Esophagus muscularis mucosa (tissue), 4 donors: ENCODE data around the gene TTLL3. TPM values are rescaled to one million over a fixed set of nuclear protein-coding genes. Genes with fewer than 3 reads are reported as not detected.
"Not testable (repeated sequence)": the region's sequence is repeated elsewhere in the genome, so short reads cannot be mapped to it uniquely, and the experiment has no call there.

ENCODE experiments used
- DNase-seq: peaks from one replicate; pipeline ENCODE4 v3.0.0-alpha.2; 2017; ENCODE audit errors: extremely low spot score
- H3K27ac ChIP-seq, 4 donors: fragments of 200-600 bp; sonication (generic); replicated peaks in 1 of 4; 1 replicate in 3 of 4; 2 replicates in 1 of 4; pipeline ENCODE4 v1.5.1; 2016 to 2019; ENCODE audit warnings: mild to moderate bottlenecking in 1 of 4
- H3K27me3 ChIP-seq, 4 donors: fragments of 200-600 bp; sonication (generic); one replicate each; pipeline versions ENCODE4 v1.5.1 to v1.6.0; 2016 to 2019
- H3K36me3 ChIP-seq, 4 donors: fragments of 200-600 bp; sonication (generic); one replicate each; pipeline ENCODE4 v1.5.1; 2016 to 2019
- H3K4me1 ChIP-seq, 4 donors: fragments of 200-600 bp; sonication (generic); one replicate each; pipeline ENCODE4 v1.5.1; 2016 to 2019
- H3K4me3 ChIP-seq, 4 donors: fragments of 200-600 bp; sonication (generic); 1 replicate in 2 of 4; 2 replicates in 2 of 4; pipeline ENCODE4 v1.5.1; 2016 to 2019; ENCODE audit warnings: mild to moderate bottlenecking in 4 of 4, moderate library complexity in 1 of 4
- H3K9me3 ChIP-seq, 4 donors: fragments of 200-600 bp; sonication (generic); 1 replicate in 3 of 4; 2 replicates in 1 of 4; pipeline ENCODE4 v1.5.1; 2016 to 2019
- CTCF ChIP-seq, 3 experiments: fragments of 200-600 bp in 2 of 3; fragments of 450-650 bp in 1 of 3; sonication (generic) in 2 of 3; IDR thresholded peaks; one replicate each; pipeline ENCODE4 v1.5.1; 2017 to 2019; ENCODE audit warnings: antibody characterized with exemption in 3 of 3, mild to moderate bottlenecking in 2 of 3, moderate library complexity in 1 of 3
- EP300 ChIP-seq: sonication (generic); formaldehyde crosslinking; IDR thresholded peaks from one replicate; pipeline ENCODE4 v1.6.1; 2017; ENCODE audit warnings: antibody characterized with exemption
- POLR2A ChIP-seq: fragments of 450-650 bp; IDR thresholded peaks from one replicate; pipeline ENCODE4 v1.6.1; 2017; ENCODE audit warnings: antibody characterized with exemption, moderate library complexity, mild to moderate bottlenecking, low read depth
- POLR2AphosphoS5 ChIP-seq, 2 donors: sonication (generic); formaldehyde crosslinking; IDR thresholded peaks; one replicate each; pipeline ENCODE4 v1.6.1; 2017; ENCODE audit warnings: antibody characterized with exemption in 2 of 2
- WGBS: methylation state at CpG from one replicate; pipeline ENCODE4 v1.1.5; 2018; 5-methylcytosine and 5-hydroxymethylcytosine counted together
- intact Hi-C: fragments of 100-400 bp; cut with DNase I; formaldehyde crosslinking; loops from one replicate; pipeline ENCODE4 v1.15.1; 2023
- total RNA-seq, 4 donors: library from RNA; depleted of rRNA; stranded (reverse); fragments of >200 nt; gene quantifications; one replicate each; pipeline versions ENCODE4 v1.1.0 to v1.2.1, GENCODE V29; 2016

The TTLL3 gene
- total RNA-seq, 4 donors from 2014 or later = 15.5 to 56.5 (median 25.6) TPM

- Histone ChIP-seq H3K27ac (peak overlapping the region; percentile 80 to 87 (median 86)), H3K27me3 (no peaks in the 10 kb centered on the region), H3K4me1 (peaks cover 19 to 52% (median 50%) of the 10 kb centered on the region in 4 donors), H3K9me3 (no peaks in the 10 kb centered on the region), H3K36me3 (no peaks in the 10 kb centered on the region), H3K4me3 (no peak overlapping the region)
- 96% methylated on average over 12 of the region's 12 CpGs for WGBS
- TF ChIP-seq POLR2A (no peak), POLR2AphosphoS5 (IDR thresholded peaks at IDR 0.05) (no peak)
- intact Hi-C loops = no loop called here
- DNase-seq = no peak
Measured at GRCh38 chr3:9867106-9867505, 57.0 kb downstream of the TTLL3 start.

GRCh38 chr3:9869955-9870354, 59.9 kb downstream of the TTLL3 start:
- intact Hi-C loops = no loop called here
- H3K36me3 ChIP-seq = no peaks in the 10 kb centered on the region
- no peak overlapping the region for H3K4me3 ChIP-seq
- H3K4me1 ChIP-seq = peaks cover 4 to 24% (median 22%) of the 10 kb centered on the region in 4 donors
- no peak for DNase-seq
- TF ChIP-seq POLR2A = no peak
- TF ChIP-seq CTCF (IDR thresholded peaks at IDR 0.05) = no peak
- TF ChIP-seq EP300 = no peak
- TF ChIP-seq POLR2AphosphoS5 (IDR thresholded peaks at IDR 0.05) = no peak
- no peaks in the 10 kb centered on the region for H3K9me3 ChIP-seq
- 73% methylated on average over 5 of the region's 5 CpGs for WGBS
- no peak overlapping the region for H3K27ac ChIP-seq
- no peaks in the 10 kb centered on the region for H3K27me3 ChIP-seq

GRCh38 chr3:9870978-9871377, 60.9 kb downstream of the TTLL3 start:
- Histone ChIP-seq H3K36me3 (no peaks in the 10 kb centered on the region), H3K27ac (no peak overlapping the region), H3K9me3 (no peaks in the 10 kb centered on the region), H3K27me3 (no peaks in the 10 kb centered on the region), H3K4me1 (peaks cover 0 to 14% (median 11%) of the 10 kb centered on the region in 4 donors), H3K4me3 (no peak overlapping the region)
- DNase-seq = no peak
- intact Hi-C loops = no loop called here
- TF ChIP-seq CTCF (IDR thresholded peaks at IDR 0.05) (no peak), POLR2A (no peak), EP300 (no peak), POLR2AphosphoS5 (IDR thresholded peaks at IDR 0.05) (no peak)
- WGBS = 76% methylated on average over 1 of the region's 1 CpG

- H3K36me3 ChIP-seq, H3K9me3 ChIP-seq, H3K4me1 ChIP-seq, intact Hi-C loops, H3K27ac ChIP-seq, H3K4me3 ChIP-seq, H3K27me3 ChIP-seq, DNase-seq: not testable (repeated sequence)
- 95% methylated on average over 5 of the region's 5 CpGs for WGBS
Measured at GRCh38 chr3:9872067-9872466, 62.0 kb downstream of the TTLL3 start.

- no peaks in the 10 kb centered on the region for H3K27me3 ChIP-seq
- intact Hi-C loops = no loop called here
- H3K4me1 ChIP-seq = no peaks in the 10 kb centered on the region
- H3K27ac ChIP-seq = no peak overlapping the region
- H3K4me3 ChIP-seq = no peak overlapping the region
- DNase-seq = no peak
- TF ChIP-seq CTCF (IDR thresholded peaks at IDR 0.05) (no peak), POLR2AphosphoS5 (IDR thresholded peaks at IDR 0.05) (no peak), POLR2A (no peak), EP300 (no peak)
- no peaks in the 10 kb centered on the region for H3K36me3 ChIP-seq
- no peaks in the 10 kb centered on the region for H3K9me3 ChIP-seq
Measured at GRCh38 chr3:9875448-9875847, 65.4 kb downstream of the TTLL3 start.

GRCh38 chr3:9876255-9876654, 66.2 kb downstream of the TTLL3 start:
- H3K4me3 ChIP-seq, H3K27me3 ChIP-seq, intact Hi-C loops, H3K9me3 ChIP-seq, H3K27ac ChIP-seq, DNase-seq, H3K4me1 ChIP-seq, H3K36me3 ChIP-seq: not testable (repeated sequence)
- 84% methylated on average over 4 of the region's 4 CpGs for WGBS
